ENCODE data around the gene RSBN1L. TPM values are rescaled to one million over a fixed set of nuclear protein-coding genes. Genes with fewer than 3 reads are reported as not detected.

The RSBN1L gene
- total and polyA plus RNA-seq, 2 of the 8 experiments (the other 6 are each of a cell fraction or from before 2014, with no cell fraction given) = 4.1 to 22.1 TPM

- TF ChIP-seq CHD7 (IDR thresholded peaks at IDR 0.05; ENCODE audit: insufficient replicate concordance, low read length) = no peak
- TF ChIP-seq KDM4A (IDR thresholded peaks at IDR 0.05; ENCODE audit: low read depth, low read length, severe bottlenecking) = no peak
- no peak for TF ChIP-seq ZNF274 (IDR thresholded peaks at IDR 0.05; ENCODE audit: borderline replicate concordance, extremely low read depth, low read length)
- no peak for TF ChIP-seq SRF (IDR thresholded peaks at IDR 0.05; ENCODE audit: low read depth, low read length)
- TF ChIP-seq SP4 (IDR thresholded peaks at IDR 0.05; ENCODE audit: low read length) = no peak
- TF ChIP-seq SAP30 (IDR thresholded peaks at IDR 0.05; ENCODE audit: insufficient read depth, insufficient replicate concordance, low read length) = no peak
- TF ChIP-seq BACH1 (IDR thresholded peaks at IDR 0.05; ENCODE audit: low read length) = no peak
- no peak for TF ChIP-seq TBP (IDR thresholded peaks at IDR 0.05; ENCODE audit: low read depth, low read length)
Observed at GRCh38 chr7:77806425-77806824, 110.2 kb downstream of the RSBN1L start (continued).

All from H1 (cell line).